GM23338 (cell line): ENCODE results near the gene MYDGF. TPM values are rescaled to one million over a fixed set of nuclear protein-coding genes. Genes with fewer than 3 reads are reported as not detected.

Experiments
- ATAC-seq: fragments of 200-7000 bp; cut with Tn5 transposase; 3 replicates; pipeline ENCODE4 v1.9.1; 2020
- DNase-seq: peaks from one replicate; pipeline ENCODE4 v3.0.0-alpha.2; 2015; ENCODE audit warnings: low spot score
- H2AFZ ChIP-seq: fragments of 200-600 bp; sonication (generic); 2 replicates; pipeline ENCODE4 v1.8.0; 2016; ENCODE audit warnings: antibody characterized with exemption, mild to moderate bottlenecking, moderate library complexity
- H3F3A ChIP-seq: fragments of 200-600 bp; sonication (generic); replicated peaks from 2 replicates; pipeline ENCODE4 v1.8.0; 2017; ENCODE audit warnings: antibody characterized with exemption, mixed run types, low read depth
- H3K27ac ChIP-seq: fragments of 200-600 bp; sonication (generic); 2 replicates; pipeline ENCODE4 v1.6.1; 2016; ENCODE audit warnings: low read depth
- H3K27me3 ChIP-seq: fragments of 200-600 bp; sonication (generic); 2 replicates; pipeline ENCODE4 v1.8.0; 2016; ENCODE audit warnings: mild to moderate bottlenecking, mixed run types, moderate library complexity; ENCODE audit not compliant: insufficient read depth
- H3K36me3 ChIP-seq: fragments of 200-600 bp; sonication (generic); 2 replicates; pipeline ENCODE4 v1.8.0; 2016; ENCODE audit warnings: mild to moderate bottlenecking; ENCODE audit not compliant: insufficient read depth
- H3K4me1 ChIP-seq: fragments of 200-600 bp; sonication (generic); 2 replicates; pipeline ENCODE4 v1.8.0; 2016; ENCODE audit warnings: mild to moderate bottlenecking, moderate library complexity; ENCODE audit not compliant: insufficient read depth
- H3K4me2 ChIP-seq: fragments of 200-600 bp; sonication (generic); 2 replicates; pipeline ENCODE4 v1.7.1; 2017; ENCODE audit warnings: mixed run types
- H3K4me3 ChIP-seq: fragments of 200-600 bp; sonication (generic); 2 replicates; pipeline ENCODE4 v1.6.1; 2016; ENCODE audit warnings: mixed run types
- H3K79me2 ChIP-seq: fragments of 200-600 bp; sonication (generic); replicated peaks from 2 replicates; pipeline ENCODE4 v1.8.0; 2017; ENCODE audit warnings: mild to moderate bottlenecking; ENCODE audit not compliant: insufficient read depth
- H3K9me2 ChIP-seq: fragments of 200-600 bp; sonication (generic); 2 replicates; pipeline ENCODE4 v1.8.0; 2017; ENCODE audit not compliant: insufficient read depth
- H4K20me1 ChIP-seq: fragments of 200-600 bp; sonication (generic); replicated peaks from 2 replicates; pipeline ENCODE4 v1.8.0; 2017; ENCODE audit warnings: mild to moderate bottlenecking; ENCODE audit not compliant: insufficient read depth
- H3K27ac Mint-ChIP-seq: 2 replicates; pipeline ENCODE4 v1.8.0; 2020; ENCODE audit warnings: inconsistent platforms, mild to moderate bottlenecking, moderate library complexity, mixed read lengths
- H3K27me3 Mint-ChIP-seq: 3 replicates; pipeline ENCODE4 v1.8.0; 2022; ENCODE audit warnings: low read depth, mild to moderate bottlenecking, moderate library complexity, mixed read lengths, inconsistent platforms; ENCODE audit not compliant: insufficient read depth, poor library complexity
- H3K36me3 Mint-ChIP-seq: 3 replicates; pipeline ENCODE4 v1.8.0; 2021; ENCODE audit warnings: low read depth, mild to moderate bottlenecking, inconsistent platforms, moderate library complexity, mixed read lengths
- H3K4me1 Mint-ChIP-seq: 3 replicates; pipeline ENCODE4 v1.8.0; 2020; ENCODE audit warnings: mild to moderate bottlenecking, inconsistent platforms, mixed read lengths
- H3K4me3 Mint-ChIP-seq: 3 replicates; pipeline ENCODE4 v1.8.0; 2021; ENCODE audit warnings: moderate library complexity, mild to moderate bottlenecking, inconsistent platforms, mixed read lengths
- H3K9me3 Mint-ChIP-seq: 3 replicates; pipeline ENCODE4 v1.8.0; 2020; ENCODE audit warnings: moderate library complexity, mild to moderate bottlenecking, inconsistent platforms, mixed read lengths
- CREB1 ChIP-seq: fragments of 250-450 bp; sonication (Bioruptor Pico); IDR thresholded peaks from 2 replicates; pipeline ENCODE4 v1.5.0; 2020; ENCODE audit warnings: low read depth, mild to moderate bottlenecking, moderate library complexity
- ETS1 ChIP-seq: IDR thresholded peaks from 2 replicates; pipeline ENCODE4 v1.6.1; 2016; ENCODE audit warnings: antibody characterized with exemption
- EZH2 ChIP-seq: fragments of 200-600 bp; sonication (generic); IDR thresholded peaks from one replicate; pipeline ENCODE4 v1.8.0; 2017; ENCODE audit warnings: antibody characterized with exemption, mild to moderate bottlenecking, low read depth; ENCODE audit not compliant: unreplicated experiment
- EZH2phosphoT487 ChIP-seq: fragments of 200-600 bp; sonication (generic); IDR thresholded peaks from one replicate; pipeline ENCODE4 v1.8.1; 2018; ENCODE audit warnings: antibody characterized with exemption; ENCODE audit not compliant: unreplicated experiment
- JUNB ChIP-seq: IDR thresholded peaks from one replicate; pipeline ENCODE4 v1.6.1; 2016; ENCODE audit warnings: antibody characterized with exemption; ENCODE audit not compliant: unreplicated experiment
- NANOG ChIP-seq: IDR thresholded peaks from 2 replicates; pipeline ENCODE4 v1.6.1; 2016; ENCODE audit warnings: antibody characterized with exemption, borderline replicate concordance
- POLR2AphosphoS5 ChIP-seq: IDR thresholded peaks from 2 replicates; pipeline ENCODE4 v1.6.1; 2016; ENCODE audit warnings: antibody characterized with exemption, low read depth
- REST ChIP-seq: IDR thresholded peaks from one replicate; pipeline ENCODE4 v1.6.1; 2018; ENCODE audit warnings: antibody characterized with exemption; ENCODE audit not compliant: unreplicated experiment
- STAT1 ChIP-seq: IDR thresholded peaks from one replicate; pipeline ENCODE4 v1.6.1; 2016; ENCODE audit warnings: antibody characterized with exemption; ENCODE audit not compliant: unreplicated experiment
- ZNF331 ChIP-seq: fragments of 250-450 bp; sonication (Bioruptor Pico); IDR thresholded peaks from 2 replicates; pipeline ENCODE4 v1.5.0; 2020; ENCODE audit warnings: low read depth, mild to moderate bottlenecking, moderate library complexity
- ZNF462 ChIP-seq: fragments of 250-450 bp; sonication (Bioruptor Pico); IDR thresholded peaks from 2 replicates; pipeline ENCODE4 v1.5.0; 2020; ENCODE audit warnings: mild to moderate bottlenecking, moderate library complexity
- polyA plus RNA-seq: library from polyadenylated mRNA; unstranded; fragments of >200 nt; fragmentation: Nextera tagmentation; extraction: Ambion mirVana; gene quantifications from 2 replicates; pipeline ENCODE4 v1.2.1, GENCODE V29; 2016
- total RNA-seq: library from RNA; depleted of rRNA; stranded (reverse); fragments of >200 nt; shearing (Covaris generic); gene quantifications from 2 replicates; pipeline ENCODE4 v1.2.3, GENCODE V29; 2014

The MYDGF gene
- total and polyA plus RNA-seq, 2 experiments from 2014 or later, result 42.3 to 99.5 TPM

- Mint-ChIP-seq H3K27me3 (peaks cover 10% of the 10 kb centered on the region), H3K9me3 (no peaks in the 10 kb centered on the region), H3K27ac (no peak overlapping the region), H3K4me3 (no peak overlapping the region), H3K4me1 (no peaks in the 10 kb centered on the region), H3K36me3 (peaks cover 29% of the 10 kb centered on the region)
- Histone ChIP-seq H3K79me2 (no peaks in the 10 kb centered on the region), H3K36me3 (no peaks in the 10 kb centered on the region), H3K4me1 (no peaks in the 10 kb centered on the region), H3K4me2 (no peak overlapping the region), H3K27ac (no peak overlapping the region), H3F3A (no peaks in the 10 kb centered on the region), H3K4me3 (no peak overlapping the region), H3K9me2 (no peaks in the 10 kb centered on the region), H4K20me1 (no peaks in the 10 kb centered on the region), H2AFZ (no peak overlapping the region), H3K27me3 (no peaks in the 10 kb centered on the region)
- no peak for DNase-seq
- ATAC-seq, result no peak
- TF ChIP-seq STAT1 (no peak), REST (no peak), POLR2AphosphoS5 (no peak), ETS1 (no peak), CREB1 (CRISPR knock-in tag) (no peak), ZNF462 (no peak), EZH2phosphoT487 (no peak), NANOG (no peak), ZNF331 (CRISPR knock-in tag) (no peak), EZH2 (no peak), JUNB (no peak)
Measured at GRCh38 chr19:4688587-4688986, 18.4 kb upstream of the MYDGF start.
